ENCODE results near the gene SLC25A26.

DNA sequence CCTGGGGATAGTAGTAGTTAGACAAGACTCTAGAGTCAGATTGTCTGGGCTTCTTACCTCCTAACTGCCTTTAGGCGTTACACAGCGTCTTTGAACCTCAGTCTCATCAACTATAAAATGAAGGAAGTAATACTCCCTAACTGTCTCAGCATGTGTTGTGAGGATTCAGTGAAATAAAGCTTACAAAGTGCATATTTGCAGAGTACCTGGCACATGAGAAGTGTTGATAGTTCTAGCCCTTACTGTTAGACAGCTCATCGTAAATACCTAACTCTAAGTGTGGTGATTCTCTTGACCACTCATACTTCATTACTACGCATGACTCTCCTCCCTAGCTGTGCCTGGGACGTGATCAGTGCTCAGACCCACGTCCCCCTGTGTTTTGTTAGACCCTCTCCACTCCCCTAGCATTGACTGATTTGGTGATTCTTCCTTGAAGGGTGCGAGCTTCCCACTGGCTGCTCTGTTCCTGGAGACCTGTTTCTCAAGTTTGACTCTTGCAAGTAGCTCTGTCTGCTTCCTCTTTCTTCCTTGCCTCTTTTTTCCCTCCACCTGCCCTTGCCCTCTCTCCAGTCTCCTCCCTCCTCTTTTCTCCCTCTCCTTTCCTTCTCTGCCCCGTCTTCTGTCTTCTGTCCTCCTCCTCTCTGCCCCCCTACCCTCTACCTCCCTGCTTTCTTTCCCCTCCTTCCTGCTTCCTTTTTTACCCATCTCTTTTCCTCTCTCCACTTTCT, 124.2 kb downstream of the SLC25A26 start:
- no peak for TF ChIP-seq POLR2A (IDR thresholded peaks at IDR 0.05)
- TF ChIP-seq, protein P1, sequence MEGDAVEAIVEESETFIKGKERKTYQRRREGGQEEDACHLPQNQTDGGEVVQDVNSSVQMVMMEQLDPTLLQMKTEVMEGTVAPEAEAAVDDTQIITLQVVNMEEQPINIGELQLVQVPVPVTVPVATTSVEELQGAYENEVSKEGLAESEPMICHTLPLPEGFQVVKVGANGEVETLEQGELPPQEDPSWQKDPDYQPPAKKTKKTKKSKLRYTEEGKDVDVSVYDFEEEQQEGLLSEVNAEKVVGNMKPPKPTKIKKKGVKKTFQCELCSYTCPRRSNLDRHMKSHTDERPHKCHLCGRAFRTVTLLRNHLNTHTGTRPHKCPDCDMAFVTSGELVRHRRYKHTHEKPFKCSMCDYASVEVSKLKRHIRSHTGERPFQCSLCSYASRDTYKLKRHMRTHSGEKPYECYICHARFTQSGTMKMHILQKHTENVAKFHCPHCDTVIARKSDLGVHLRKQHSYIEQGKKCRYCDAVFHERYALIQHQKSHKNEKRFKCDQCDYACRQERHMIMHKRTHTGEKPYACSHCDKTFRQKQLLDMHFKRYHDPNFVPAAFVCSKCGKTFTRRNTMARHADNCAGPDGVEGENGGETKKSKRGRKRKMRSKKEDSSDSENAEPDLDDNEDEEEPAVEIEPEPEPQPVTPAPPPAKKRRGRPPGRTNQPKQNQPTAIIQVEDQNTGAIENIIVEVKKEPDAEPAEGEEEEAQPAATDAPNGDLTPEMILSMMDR (IDR thresholded peaks at IDR 0.05): no peak
